ENCODE results near the gene FBXO41. TPM values are rescaled to one million over a fixed set of nuclear protein-coding genes. Genes with fewer than 3 reads are reported as not detected.

The FBXO41 gene
- total RNA-seq, 1 donor from 2014 or later = 2.9 TPM

GRCh38 chr2:73237168-73237567 lies 47.1 kb downstream of the FBXO41 start:
- ATAC-seq (no peak), DNase-seq (no peak)
- H3K9me3 ChIP-seq = no peaks in the 10 kb centered on the region
- intact Hi-C loops (cut with DNase I) = no loop called here
- H3K27ac ChIP-seq = no peak overlapping the region
- peaks cover 59% of the 10 kb centered on the region for H3K4me1 ChIP-seq
- TF ChIP-seq, protein P1, sequence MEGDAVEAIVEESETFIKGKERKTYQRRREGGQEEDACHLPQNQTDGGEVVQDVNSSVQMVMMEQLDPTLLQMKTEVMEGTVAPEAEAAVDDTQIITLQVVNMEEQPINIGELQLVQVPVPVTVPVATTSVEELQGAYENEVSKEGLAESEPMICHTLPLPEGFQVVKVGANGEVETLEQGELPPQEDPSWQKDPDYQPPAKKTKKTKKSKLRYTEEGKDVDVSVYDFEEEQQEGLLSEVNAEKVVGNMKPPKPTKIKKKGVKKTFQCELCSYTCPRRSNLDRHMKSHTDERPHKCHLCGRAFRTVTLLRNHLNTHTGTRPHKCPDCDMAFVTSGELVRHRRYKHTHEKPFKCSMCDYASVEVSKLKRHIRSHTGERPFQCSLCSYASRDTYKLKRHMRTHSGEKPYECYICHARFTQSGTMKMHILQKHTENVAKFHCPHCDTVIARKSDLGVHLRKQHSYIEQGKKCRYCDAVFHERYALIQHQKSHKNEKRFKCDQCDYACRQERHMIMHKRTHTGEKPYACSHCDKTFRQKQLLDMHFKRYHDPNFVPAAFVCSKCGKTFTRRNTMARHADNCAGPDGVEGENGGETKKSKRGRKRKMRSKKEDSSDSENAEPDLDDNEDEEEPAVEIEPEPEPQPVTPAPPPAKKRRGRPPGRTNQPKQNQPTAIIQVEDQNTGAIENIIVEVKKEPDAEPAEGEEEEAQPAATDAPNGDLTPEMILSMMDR (IDR thresholded peaks at IDR 0.05) = no peak
- no peak overlapping the region for H3K4me3 ChIP-seq
- peaks cover 26% of the 10 kb centered on the region for H3K36me3 ChIP-seq
- H3K27me3 ChIP-seq (ENCODE audit: low read depth) = no peaks in the 10 kb centered on the region

- peak overlapping the region; percentile 85 for H3K4me3 ChIP-seq
- TF ChIP-seq, protein P1 (IDR thresholded peaks at IDR 0.05) = no peak
- peaks cover 59% of the 10 kb centered on the region for H3K4me1 ChIP-seq
- DNase-seq (no peak), ATAC-seq (no peak)
- H3K9me3 ChIP-seq = no peaks in the 10 kb centered on the region
- no peaks in the 10 kb centered on the region for H3K27me3 ChIP-seq (ENCODE audit: low read depth)
- peak overlapping the region; percentile 90 for H3K27ac ChIP-seq
- peaks cover 12% of the 10 kb centered on the region for H3K36me3 ChIP-seq
- intact Hi-C loops (cut with DNase I) = no loop called here
These were observed 48.8 kb downstream of the FBXO41 start for GRCh38 chr2:73235315-73236028.

DNA sequence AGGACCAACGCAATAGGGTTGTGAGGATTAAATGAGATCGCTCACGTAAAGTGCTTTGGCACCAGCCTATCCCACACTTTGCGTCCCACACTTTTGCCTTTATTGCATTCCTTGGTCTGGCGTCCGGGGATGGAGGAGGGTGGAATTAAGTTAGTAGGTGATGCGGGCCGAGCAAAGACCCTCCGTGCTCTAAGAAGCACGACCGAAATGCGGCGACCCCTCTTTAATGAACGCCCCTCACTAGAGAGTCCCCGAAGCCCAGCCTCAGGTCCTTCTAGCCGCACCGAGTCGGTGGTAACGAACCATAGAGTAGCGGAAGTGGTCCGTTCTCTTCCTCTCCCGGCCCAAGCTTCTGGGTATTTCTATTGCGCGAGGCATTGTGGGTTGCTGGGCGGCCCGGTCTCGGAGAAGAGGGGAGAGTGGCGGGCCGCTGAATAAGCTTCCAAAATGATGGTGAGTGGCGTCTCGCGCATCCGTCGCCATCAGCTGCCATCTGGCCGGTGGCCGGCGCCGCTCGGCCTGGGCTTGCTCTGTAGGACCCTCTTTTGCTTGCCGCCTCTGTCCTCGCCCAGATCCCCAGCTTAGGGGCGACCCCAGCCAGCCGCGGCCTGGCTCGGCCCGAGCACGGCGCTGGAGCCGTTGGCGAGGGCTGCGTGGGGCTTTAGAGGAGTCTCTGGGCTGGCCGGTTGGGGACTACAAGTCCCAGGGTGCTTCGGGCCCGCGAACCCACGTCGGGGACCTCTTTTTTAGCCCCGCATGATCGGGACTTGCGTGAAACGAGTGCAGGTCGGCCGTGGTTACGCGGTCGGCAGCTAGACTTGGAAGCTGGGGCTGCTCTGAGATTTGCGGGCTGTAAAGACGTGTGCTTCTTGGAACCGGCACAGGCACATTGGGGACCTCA lies 50.1 kb downstream of the FBXO41 start, which contains the start of gene CCT7:
Gene CCT7 (plus strand): TSS at position 377 of the 901 bp plus-strand sequence. CDS start 71 bp downstream, at position 448.
- H3K9me3 ChIP-seq = no peaks in the 10 kb centered on the region
- DNase-seq = peak; percentile 90
- peaks cover 49% of the 10 kb centered on the region for H3K4me1 ChIP-seq
- no peaks in the 10 kb centered on the region for H3K27me3 ChIP-seq (ENCODE audit: low read depth)
- ATAC-seq = peak; percentile 93 to 95
- H3K27ac ChIP-seq = peak within 1 kb of the TSS; percentile 90
- H3K4me3 ChIP-seq = peak within 1 kb of the TSS; percentile 85
- TF ChIP-seq, protein P1 (IDR thresholded peaks at IDR 0.05) = no peak
- intact Hi-C loops (cut with DNase I) = no loop called here
- H3K36me3 ChIP-seq = peaks cover 9% of the 10 kb centered on the region

- Histone ChIP-seq H3K4me1 (peaks cover 40% of the 10 kb centered on the region), H3K9me3 (no peaks in the 10 kb centered on the region), H3K36me3 (peaks cover 15% of the 10 kb centered on the region), H3K4me3 (peak within 1 kb of the TSS; percentile 85), H3K27me3 (ENCODE audit: low read depth) (no peaks in the 10 kb centered on the region), H3K27ac (peak within 1 kb of the TSS; percentile 90)
- DNase-seq (peak; percentile 99), ATAC-seq (peak; percentile 97 to 98)
- intact Hi-C loops (cut with DNase I) = no loop called here
- TF ChIP-seq, protein P1 (IDR thresholded peaks at IDR 0.05) = no peak
These were observed 50.9 kb downstream of the FBXO41 start, which contains the start of gene PRADC1 for GRCh38 chr2:73233154-73233931. Gene PRADC1, minus strand, starts transcription at chr2:73233239. Its CDS starts 79 bp downstream, at chr2:73233160.

All from lower lobe of right lung (tissue), 2 donors.